SJSA1 (cell line): ENCODE measurements around the gene ATP6V0E2. TPM values are rescaled to one million over a fixed set of nuclear protein-coding genes. Genes with fewer than 3 reads are reported as not detected.

Source experiments
- DNase-seq, 2 experiments: peaks; one replicate each; pipeline ENCODE4 v3.0.0-alpha.2; 2015 to 2020; ENCODE audit warnings: low spot score in 2 of 2, low read depth in 1 of 2
- H3K27ac ChIP-seq: fragments of 250-450 bp; sonication (Bioruptor Pico); 2 replicates; pipeline ENCODE4 v1.5.1; 2020; ENCODE audit warnings: mild to moderate bottlenecking, moderate library complexity
- H3K27me3 ChIP-seq: fragments of 250-450 bp; sonication (Bioruptor Pico); replicated peaks from 2 replicates; pipeline ENCODE4 v1.5.1; 2020; ENCODE audit warnings: mild to moderate bottlenecking, moderate library complexity
- H3K36me3 ChIP-seq: fragments of 250-450 bp; sonication (Bioruptor Pico); 2 replicates; pipeline ENCODE4 v1.5.1; 2020; ENCODE audit warnings: mild to moderate bottlenecking
- H3K4me1 ChIP-seq: fragments of 250-450 bp; sonication (Bioruptor Pico); replicated peaks from 2 replicates; pipeline ENCODE4 v1.6.1; 2021; ENCODE audit warnings: mild to moderate bottlenecking
- H3K4me3 ChIP-seq: fragments of 250-450 bp; sonication (Bioruptor Pico); 2 replicates; pipeline ENCODE4 v1.5.1; 2020; ENCODE audit warnings: mild to moderate bottlenecking
- H3K9me3 ChIP-seq: fragments of 250-450 bp; sonication (Bioruptor Pico); replicated peaks from 2 replicates; pipeline ENCODE4 v1.5.1; 2020; ENCODE audit warnings: mild to moderate bottlenecking
- total RNA-seq: library from RNA; depleted of rRNA; stranded (reverse); fragments of >200 nt; shearing (Covaris generic); gene quantifications from 2 replicates; pipeline ENCODE4 v1.2.3, GENCODE V29; 2014

ATP6V0E2 gene
- total RNA-seq, 1 experiment from 2014 or later, result 2.1 TPM

GRCh38 chr7:149871576-149871975 is 2.2 kb upstream of the ATP6V0E2 start:
- Histone ChIP-seq H3K27ac (no peak overlapping the region), H3K27me3 (no peaks in the 10 kb centered on the region), H3K4me1 (peaks cover 22% of the 10 kb centered on the region), H3K9me3 (no peaks in the 10 kb centered on the region), H3K36me3 (no peaks in the 10 kb centered on the region), H3K4me3 (no peak overlapping the region)
- no peak for DNase-seq

GRCh38 chr7:149872419-149873073 is 1.2 kb upstream of the ATP6V0E2 start:
- Histone ChIP-seq H3K9me3 (no peaks in the 10 kb centered on the region), H3K4me1 (peaks cover 17% of the 10 kb centered on the region), H3K27me3 (no peaks in the 10 kb centered on the region), H3K4me3 (peak overlapping the region; percentile 56), H3K36me3 (no peaks in the 10 kb centered on the region), H3K27ac (no peak overlapping the region)
- DNase-seq, result peak; percentile 60 to 74

GRCh38 chr7:149873970-149874643 is 338 bp downstream of the ATP6V0E2 start:
- H3K27ac ChIP-seq, result no peak overlapping the region

GRCh38 chr7:149874644-149875028 is 867 bp downstream of the ATP6V0E2 start:
- Histone ChIP-seq H3K36me3 (no peaks in the 10 kb centered on the region), H3K27ac (no peak overlapping the region), H3K4me1 (peaks cover 17% of the 10 kb centered on the region), H3K9me3 (no peaks in the 10 kb centered on the region), H3K4me3 (no peak overlapping the region), H3K27me3 (no peaks in the 10 kb centered on the region)
- DNase-seq, result no peak

More at GRCh38 chr7:149873970-149874643, 338 bp downstream of the ATP6V0E2 start:
- peaks cover 17% of the 10 kb centered on the region for H3K4me1 ChIP-seq
- H3K9me3 ChIP-seq, result no peaks in the 10 kb centered on the region
- H3K27me3 ChIP-seq, result no peaks in the 10 kb centered on the region
- H3K36me3 ChIP-seq, result no peaks in the 10 kb centered on the region
- no peak for DNase-seq
- H3K4me3 ChIP-seq, result peak overlapping the region; percentile 56

- DNase-seq, result no peak
- Histone ChIP-seq H3K9me3 (no peaks in the 10 kb centered on the region), H3K4me3 (no peak overlapping the region)
Observed at GRCh38 chr7:149875396-149875795, 1.6 kb downstream of the ATP6V0E2 start.

GRCh38 chr7:149877890-149878522 is 4.2 kb downstream of the ATP6V0E2 start:
- H3K27me3 ChIP-seq, result no peaks in the 10 kb centered on the region
- DNase-seq, result no peak
- no peak overlapping the region for H3K4me3 ChIP-seq
- no peak overlapping the region for H3K27ac ChIP-seq
- no peaks in the 10 kb centered on the region for H3K9me3 ChIP-seq
- peaks cover 11% of the 10 kb centered on the region for H3K4me1 ChIP-seq
- H3K36me3 ChIP-seq, result no peaks in the 10 kb centered on the region

More at GRCh38 chr7:149875396-149875795, 1.6 kb downstream of the ATP6V0E2 start:
- H3K4me1 ChIP-seq, result peaks cover 17% of the 10 kb centered on the region
- H3K36me3 ChIP-seq, result no peaks in the 10 kb centered on the region
- no peak overlapping the region for H3K27ac ChIP-seq
- no peaks in the 10 kb centered on the region for H3K27me3 ChIP-seq

GRCh38 chr7:149878523-149878921 is 4.8 kb downstream of the ATP6V0E2 start:
- H3K4me3 ChIP-seq, result no peak overlapping the region
- no peaks in the 10 kb centered on the region for H3K36me3 ChIP-seq
- H3K9me3 ChIP-seq, result no peaks in the 10 kb centered on the region
- no peak overlapping the region for H3K27ac ChIP-seq
- DNase-seq, result no peak
- peaks cover 5% of the 10 kb centered on the region for H3K4me1 ChIP-seq
- H3K27me3 ChIP-seq, result no peaks in the 10 kb centered on the region

- no peaks in the 10 kb centered on the region for H3K9me3 ChIP-seq
Observed at GRCh38 chr7:149879271-149879743, 5.5 kb downstream of the ATP6V0E2 start.

GRCh38 chr7:149879766-149880637 is 6.2 kb downstream of the ATP6V0E2 start:
- Histone ChIP-seq H3K36me3 (no peaks in the 10 kb centered on the region), H3K9me3 (no peaks in the 10 kb centered on the region), H3K27me3 (no peaks in the 10 kb centered on the region), H3K4me3 (no peak overlapping the region), H3K27ac (no peak overlapping the region), H3K4me1 (no peaks in the 10 kb centered on the region)
- no peak for DNase-seq

More at GRCh38 chr7:149879271-149879743, 5.5 kb downstream of the ATP6V0E2 start:
- Histone ChIP-seq H3K27me3 (no peaks in the 10 kb centered on the region), H3K4me1 (no peaks in the 10 kb centered on the region), H3K36me3 (no peaks in the 10 kb centered on the region), H3K4me3 (no peak overlapping the region), H3K27ac (no peak overlapping the region)
- DNase-seq, result no peak

GRCh38 chr7:149880638-149881311 is 7.0 kb downstream of the ATP6V0E2 start:
- Histone ChIP-seq H3K27me3 (no peaks in the 10 kb centered on the region), H3K4me1 (no peaks in the 10 kb centered on the region), H3K36me3 (no peaks in the 10 kb centered on the region), H3K27ac (no peak overlapping the region), H3K9me3 (no peaks in the 10 kb centered on the region), H3K4me3 (no peak overlapping the region)
- no peak for DNase-seq

- DNase-seq, result no peak
- Histone ChIP-seq H3K4me3 (no peak overlapping the region), H3K9me3 (no peaks in the 10 kb centered on the region), H3K27me3 (no peaks in the 10 kb centered on the region), H3K36me3 (no peaks in the 10 kb centered on the region), H3K27ac (no peak overlapping the region), H3K4me1 (no peaks in the 10 kb centered on the region)
Observed at GRCh38 chr7:149881328-149882247, 7.8 kb downstream of the ATP6V0E2 start.
